ENCODE data around the gene WHAMM. TPM values are rescaled to one million over a fixed set of nuclear protein-coding genes. Genes with fewer than 3 reads are reported as not detected.

WHAMM gene
- total RNA-seq, 1 donor from 2014 or later, result 9.9 TPM

- H3K27ac ChIP-seq, result no peak overlapping the region
- no peaks in the 10 kb centered on the region for H3K27me3 ChIP-seq (ENCODE audit: low read depth)
- no peaks in the 10 kb centered on the region for H3K9me3 ChIP-seq
- no peaks in the 10 kb centered on the region for H3K36me3 ChIP-seq
- no peak for TF ChIP-seq CTCF (IDR thresholded peaks at IDR 0.05)
- ATAC-seq (no peak), DNase-seq (no peak)
- H3K4me3 ChIP-seq, result no peak overlapping the region
- H3K4me1 ChIP-seq, result peaks cover 4% of the 10 kb centered on the region
- intact Hi-C loops (cut with DNase I), result no loop called here
These were observed 63.7 kb downstream of the WHAMM start for GRCh38 chr15:82873000-82873680.

GRCh38 chr15:82874267-82874666 lies 64.8 kb downstream of the WHAMM start:
- Histone ChIP-seq H3K4me1 (peaks cover 4% of the 10 kb centered on the region), H3K36me3 (no peaks in the 10 kb centered on the region), H3K27me3 (ENCODE audit: low read depth) (no peaks in the 10 kb centered on the region), H3K4me3 (no peak overlapping the region), H3K9me3 (no peaks in the 10 kb centered on the region), H3K27ac (no peak overlapping the region)
- intact Hi-C loops (cut with DNase I), result no loop called here
- TF ChIP-seq CTCF (IDR thresholded peaks at IDR 0.05), result no peak
- DNase-seq (no peak), ATAC-seq (no peak)

GRCh38 chr15:82874961-82875360 lies 65.5 kb downstream of the WHAMM start:
- no peak overlapping the region for H3K4me3 ChIP-seq
- no peaks in the 10 kb centered on the region for H3K36me3 ChIP-seq
- H3K27ac ChIP-seq, result no peak overlapping the region
- ATAC-seq (no peak), DNase-seq (no peak)
- TF ChIP-seq CTCF (IDR thresholded peaks at IDR 0.05), result no peak
- H3K4me1 ChIP-seq, result peaks cover 4% of the 10 kb centered on the region
- no peaks in the 10 kb centered on the region for H3K27me3 ChIP-seq (ENCODE audit: low read depth)
- no peaks in the 10 kb centered on the region for H3K9me3 ChIP-seq
- intact Hi-C loops (cut with DNase I), result no loop called here

GRCh38 chr15:82875411-82876003 lies 66.1 kb downstream of the WHAMM start:
- no peak for TF ChIP-seq CTCF (IDR thresholded peaks at IDR 0.05)
- no peak overlapping the region for H3K27ac ChIP-seq
- no peak overlapping the region for H3K4me3 ChIP-seq
- no peak for ATAC-seq
- intact Hi-C loops (cut with DNase I), result no loop called here
- no peaks in the 10 kb centered on the region for H3K36me3 ChIP-seq
- no peaks in the 10 kb centered on the region for H3K9me3 ChIP-seq
- no peaks in the 10 kb centered on the region for H3K27me3 ChIP-seq (ENCODE audit: low read depth)
- peaks cover 2% of the 10 kb centered on the region for H3K4me1 ChIP-seq
- DNase-seq, result no peak

GRCh38 chr15:82877825-82878224 lies 68.4 kb downstream of the WHAMM start:
- Histone ChIP-seq H3K36me3 (no peaks in the 10 kb centered on the region), H3K27me3 (ENCODE audit: low read depth) (no peaks in the 10 kb centered on the region), H3K4me3 (no peak overlapping the region), H3K27ac (no peak overlapping the region), H3K4me1 (no peaks in the 10 kb centered on the region), H3K9me3 (no peaks in the 10 kb centered on the region)
- DNase-seq (no peak), ATAC-seq (no peak)
- TF ChIP-seq CTCF (IDR thresholded peaks at IDR 0.05), result no peak
- intact Hi-C loops (cut with DNase I), result no loop called here

All from lower lobe of right lung (tissue), 2 donors.